GM21576 (cell line): ENCODE measurements around the gene ST8SIA2.

Experiments used
- ATAC-seq: cut with Tn5 transposase; IDR thresholded peaks from one replicate; pipeline ENCODE4 v1.9.1; 2021; ENCODE audit warnings: mild to moderate bottlenecking, moderate library complexity; ENCODE audit not compliant: unreplicated experiment

The ST8SIA2 gene, protein sequence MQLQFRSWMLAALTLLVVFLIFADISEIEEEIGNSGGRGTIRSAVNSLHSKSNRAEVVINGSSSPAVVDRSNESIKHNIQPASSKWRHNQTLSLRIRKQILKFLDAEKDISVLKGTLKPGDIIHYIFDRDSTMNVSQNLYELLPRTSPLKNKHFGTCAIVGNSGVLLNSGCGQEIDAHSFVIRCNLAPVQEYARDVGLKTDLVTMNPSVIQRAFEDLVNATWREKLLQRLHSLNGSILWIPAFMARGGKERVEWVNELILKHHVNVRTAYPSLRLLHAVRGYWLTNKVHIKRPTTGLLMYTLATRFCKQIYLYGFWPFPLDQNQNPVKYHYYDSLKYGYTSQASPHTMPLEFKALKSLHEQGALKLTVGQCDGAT

DNA sequence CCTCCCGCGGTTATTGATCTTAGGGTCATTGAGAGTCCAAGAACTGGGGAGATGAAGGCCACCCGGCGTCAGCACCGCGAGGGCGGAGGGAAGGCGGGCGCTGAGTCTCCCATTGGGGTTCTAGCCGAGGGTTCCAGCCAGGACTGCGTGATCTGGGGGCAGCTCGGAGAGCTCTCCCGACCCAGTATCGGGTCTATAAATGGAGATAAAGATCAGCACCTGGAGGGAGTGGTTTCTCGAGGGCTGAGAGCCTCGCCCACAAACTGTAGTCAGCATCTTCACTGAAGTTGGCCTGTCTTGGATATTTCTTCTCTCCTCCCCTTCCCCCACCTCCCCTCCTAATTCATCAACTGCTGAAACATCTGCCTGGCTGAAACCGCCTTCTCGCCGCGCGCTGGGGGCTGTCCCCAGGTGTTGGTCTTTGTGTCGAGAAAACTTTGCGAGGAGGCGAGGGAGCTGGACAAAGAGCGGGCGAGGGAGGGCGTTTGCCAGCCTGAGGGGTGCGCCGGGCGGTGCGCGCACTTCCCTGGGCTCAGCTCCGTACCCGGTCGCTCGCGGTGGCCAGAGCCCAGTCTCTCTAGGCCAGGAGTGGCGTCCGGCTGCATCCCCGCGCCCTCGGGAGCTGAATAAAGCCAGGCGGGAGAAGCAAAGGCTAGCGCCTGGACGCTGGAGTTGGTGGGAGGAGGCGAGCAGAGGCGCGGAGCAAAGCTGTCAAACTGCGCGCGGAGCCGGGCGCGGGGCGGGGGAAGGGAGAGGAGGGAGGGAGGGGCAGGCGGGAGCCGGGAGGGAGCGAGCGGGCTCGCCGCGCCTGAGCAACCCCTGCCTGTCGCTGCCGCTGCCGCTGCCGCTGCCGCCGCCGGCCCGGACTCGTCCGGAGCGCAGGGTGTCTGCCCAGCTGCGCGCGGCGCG lies at the start of gene ST8SIA2:
ST8SIA2 (plus strand) TSS at position 811 of the 909 bp plus-strand sequence. CDS start 184 bp downstream, outside the sequence.
- ATAC-seq = no peak

DNA sequence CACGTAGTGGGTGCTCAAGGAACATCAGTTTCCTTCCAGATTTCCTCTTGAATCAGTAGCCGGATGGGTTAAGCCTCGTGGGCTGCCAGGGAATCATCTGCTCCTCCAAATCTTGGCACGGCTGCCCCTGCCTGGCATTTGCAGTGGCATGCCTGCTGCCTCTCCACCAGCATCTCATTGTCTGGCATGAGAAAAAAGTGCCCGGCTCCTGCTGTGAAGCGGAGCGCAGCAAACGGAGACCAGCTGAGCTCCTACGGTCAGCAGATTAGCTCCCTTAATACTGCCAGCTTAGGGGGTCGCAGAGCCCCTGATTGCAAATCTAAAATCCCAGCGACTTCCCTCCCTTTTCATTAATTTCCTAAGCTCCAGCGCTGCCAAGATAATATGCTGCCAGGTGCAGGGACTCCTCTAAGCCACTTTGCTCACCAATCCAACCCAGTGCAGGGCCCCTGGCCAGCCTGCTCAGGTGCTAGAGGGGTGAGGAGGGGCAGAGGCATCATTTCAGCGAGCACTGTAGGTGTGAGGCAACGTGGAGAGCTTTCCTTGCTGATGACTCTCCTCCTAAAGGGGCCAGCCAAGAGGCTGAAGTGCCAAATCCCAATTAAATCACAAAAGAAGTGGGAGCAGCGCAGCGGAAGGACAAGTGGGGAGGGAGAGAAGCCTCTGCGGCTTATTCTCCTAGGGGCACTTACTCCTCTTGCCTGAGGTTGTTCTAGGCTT lies 49.6 kb upstream of the ST8SIA2 start:
- no peak for ATAC-seq

DNA sequence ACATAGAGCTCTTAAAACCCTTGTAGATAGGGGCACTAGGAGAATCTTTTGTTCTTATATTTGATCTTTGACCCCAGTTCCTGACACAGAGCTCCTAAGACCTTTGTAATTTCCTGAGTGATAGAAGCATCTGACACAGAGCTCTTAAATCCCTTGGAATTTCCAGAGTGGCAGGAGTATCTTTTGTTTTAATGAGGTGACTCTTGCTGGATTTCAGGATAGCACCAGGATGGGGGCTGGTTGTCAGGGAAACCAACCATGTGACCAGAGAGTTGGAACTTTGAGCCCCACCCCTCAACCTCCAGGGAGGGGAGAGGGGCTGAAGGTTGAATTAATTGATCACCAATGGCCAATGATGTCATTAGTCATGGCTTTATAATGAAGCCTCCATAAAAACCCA lies 47.6 kb upstream of the ST8SIA2 start:
- no peak for ATAC-seq

DNA sequence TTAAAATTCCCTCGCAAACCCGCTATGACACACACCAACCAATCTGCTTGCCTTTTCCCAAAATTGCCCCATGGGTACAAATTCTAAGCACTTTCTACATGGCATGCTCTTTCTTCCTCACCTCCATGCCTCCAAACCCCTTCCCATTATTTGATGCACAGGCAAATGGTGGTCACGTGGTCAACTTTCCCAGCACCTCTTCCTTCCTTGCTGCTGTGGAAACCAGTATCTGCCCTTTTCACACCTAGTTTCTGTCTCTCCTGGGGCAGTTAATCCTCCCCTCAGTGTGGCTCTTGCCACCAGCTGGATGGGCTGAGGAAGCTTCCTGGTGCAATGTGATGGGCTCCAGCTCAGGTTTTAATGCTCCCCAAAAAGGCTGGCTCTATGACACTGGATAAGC lies 38.4 kb upstream of the ST8SIA2 start:
- no peak for ATAC-seq

GRCh38 chr15:92361321-92362000 lies 32.2 kb upstream of the ST8SIA2 start:
- ATAC-seq = no peak

GRCh38 chr15:92362001-92362350 lies 31.7 kb upstream of the ST8SIA2 start:
- no peak for ATAC-seq

DNA sequence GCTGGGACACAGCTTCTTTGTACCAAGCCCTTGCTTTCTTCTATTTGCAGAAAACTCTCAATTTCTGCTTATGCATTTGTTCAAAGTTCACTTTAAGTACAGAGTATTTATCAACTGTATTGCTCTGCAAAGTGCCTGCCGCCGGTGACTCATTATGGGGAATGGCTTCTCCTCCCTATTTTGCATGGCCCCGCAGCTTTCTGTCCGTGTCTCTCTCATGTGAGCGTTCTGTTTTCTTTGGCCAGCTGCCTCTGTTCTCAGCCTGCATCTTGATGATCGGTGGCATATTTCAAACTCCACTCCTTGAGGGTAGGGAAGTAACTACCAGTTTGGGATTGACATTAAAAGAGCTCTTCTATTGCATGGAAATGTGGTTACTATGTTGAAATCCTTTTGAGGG lies 28.6 kb upstream of the ST8SIA2 start:
- ATAC-seq = no peak

DNA sequence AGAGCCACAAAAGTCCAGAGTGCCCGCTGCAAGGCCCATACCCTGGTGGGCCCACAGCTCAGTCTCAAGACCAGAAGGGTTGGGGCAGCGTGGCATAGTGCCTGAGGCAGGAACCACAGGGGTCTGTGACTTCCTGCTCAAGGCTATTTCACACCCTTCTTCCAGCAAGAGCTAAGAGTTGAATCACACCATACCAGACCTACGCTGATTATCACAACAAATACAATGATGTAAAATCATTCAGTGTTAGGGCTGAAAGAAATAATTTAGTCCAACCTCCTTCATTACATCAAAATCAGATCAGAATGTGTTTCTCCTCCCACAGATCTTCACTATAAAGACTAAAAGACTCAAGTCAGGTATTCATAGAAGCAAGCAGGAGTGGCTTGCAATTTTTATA lies 27.8 kb upstream of the ST8SIA2 start:
- no peak for ATAC-seq

- no peak for ATAC-seq
Observed at GRCh38 chr15:92366381-92366780, 27.3 kb upstream of the ST8SIA2 start.

GRCh38 chr15:92375057-92375456 lies 18.6 kb upstream of the ST8SIA2 start:
- no peak for ATAC-seq

DNA sequence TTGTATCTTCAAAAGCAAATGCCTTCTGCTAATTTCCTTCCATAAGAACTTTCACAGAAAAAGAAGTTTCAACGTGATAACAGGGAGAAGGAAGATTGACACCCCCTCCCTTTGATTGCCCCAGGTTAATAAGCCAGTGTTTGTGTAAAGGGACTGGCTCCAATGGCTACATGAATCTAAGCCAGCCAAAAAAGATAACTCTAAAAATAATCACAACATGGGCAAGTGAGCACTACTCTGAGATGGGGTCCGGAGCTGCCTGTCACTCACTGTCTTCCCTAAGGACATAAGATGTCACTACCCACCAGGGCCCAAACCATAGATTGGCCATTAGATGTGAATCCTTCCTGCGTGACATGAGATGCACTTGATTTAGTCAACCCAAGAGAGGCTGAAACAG lies 17.6 kb upstream of the ST8SIA2 start:
- no peak for ATAC-seq

GRCh38 chr15:92377083-92377789 lies 16.4 kb upstream of the ST8SIA2 start:
- no peak for ATAC-seq

DNA sequence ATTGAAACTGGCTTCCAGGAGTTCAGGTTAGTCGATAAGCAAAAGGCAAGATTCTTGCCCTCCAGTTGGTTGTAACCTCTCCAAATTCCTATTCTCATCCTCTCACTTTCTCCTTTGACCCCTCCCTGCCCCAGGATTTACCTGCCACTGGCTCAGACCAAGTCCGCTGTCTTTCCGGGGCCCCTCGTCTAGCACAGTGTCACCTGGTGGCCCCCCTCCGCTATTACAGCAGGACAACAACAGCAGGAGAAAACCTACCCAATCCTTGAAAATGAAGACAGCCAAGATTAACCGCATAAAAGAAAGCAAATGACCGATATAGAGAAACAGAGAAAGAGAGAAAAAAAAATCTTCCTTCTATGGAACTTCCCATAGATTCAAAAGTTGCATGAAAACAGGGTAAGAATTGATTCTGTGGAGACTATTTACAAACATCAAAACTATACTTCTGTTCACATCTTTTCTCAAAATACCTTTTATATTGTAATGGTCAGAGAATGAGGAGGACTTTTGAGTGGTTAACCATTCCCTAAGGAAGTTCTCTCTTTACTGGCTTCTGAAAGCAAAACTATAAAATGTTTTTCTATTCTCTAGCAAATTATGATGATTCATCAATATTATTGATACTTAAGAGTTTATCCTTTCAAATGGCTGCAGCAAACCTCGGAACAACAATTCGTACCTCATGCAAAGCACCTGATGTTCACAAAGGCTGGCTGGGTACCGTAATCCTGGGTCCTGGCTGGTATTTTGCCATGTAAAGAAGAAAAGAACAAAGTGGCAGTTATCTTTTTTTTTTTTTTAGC lies 10.0 kb upstream of the ST8SIA2 start:
- ATAC-seq = peak; percentile 76

DNA sequence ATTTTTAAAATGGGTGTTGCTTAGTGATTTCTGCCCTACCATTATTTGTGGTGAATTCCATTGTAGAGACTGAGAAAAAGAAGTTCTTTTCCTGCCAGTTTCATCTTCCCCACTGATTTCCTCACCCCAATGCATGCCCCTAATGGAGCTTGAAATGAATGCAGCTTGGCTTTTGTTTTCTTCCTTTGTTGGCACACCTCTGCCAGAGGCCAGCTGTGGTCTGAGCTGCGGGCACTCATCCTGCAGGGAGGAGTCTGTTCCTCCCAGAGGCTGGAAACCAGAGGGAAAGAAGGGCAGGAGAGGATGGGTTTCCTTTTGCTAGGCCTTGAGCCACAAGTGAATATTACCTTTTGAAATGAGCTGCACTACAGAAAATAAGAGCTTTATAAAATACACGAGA lies 9.3 kb upstream of the ST8SIA2 start:
- ATAC-seq = no peak

DNA sequence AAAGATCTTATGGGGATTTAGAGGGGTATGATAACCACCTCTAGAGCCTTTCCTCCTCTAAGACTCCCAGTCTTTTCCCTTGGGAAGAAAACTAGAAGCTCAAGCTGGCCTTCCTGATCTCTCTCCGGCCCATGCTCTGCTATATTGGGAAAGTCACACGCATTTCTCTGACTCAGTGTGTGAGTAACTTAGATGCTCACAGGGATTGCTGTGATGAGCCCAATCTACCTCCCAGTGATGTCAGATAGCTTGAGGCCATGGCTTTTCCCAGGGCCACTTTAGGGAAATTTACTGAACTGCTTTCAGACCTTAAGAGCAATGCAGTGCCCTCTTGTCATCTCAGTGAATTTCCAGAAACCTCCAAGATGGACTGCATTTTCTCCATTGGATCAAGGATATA lies 8.6 kb upstream of the ST8SIA2 start:
- no peak for ATAC-seq

DNA sequence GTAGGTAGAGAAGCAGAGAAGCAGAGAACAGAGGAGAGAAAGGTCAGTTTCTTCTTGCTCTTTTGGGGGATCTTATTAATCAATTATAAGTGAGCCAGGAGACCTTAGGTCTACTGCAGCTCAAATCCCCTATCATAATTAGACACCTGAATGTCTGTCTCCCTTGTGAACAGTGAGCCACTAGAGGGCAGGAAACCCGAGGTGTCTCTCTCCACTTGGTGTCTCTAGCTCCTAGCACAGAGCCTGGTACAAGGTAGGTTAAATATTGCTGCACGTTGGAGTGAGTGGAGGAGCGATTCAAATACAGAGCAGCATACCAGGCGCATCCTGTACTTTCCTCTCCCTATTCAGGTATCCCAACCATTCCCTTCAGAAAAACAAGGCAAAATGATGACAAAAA lies 2.0 kb upstream of the ST8SIA2 start:
- no peak for ATAC-seq

DNA sequence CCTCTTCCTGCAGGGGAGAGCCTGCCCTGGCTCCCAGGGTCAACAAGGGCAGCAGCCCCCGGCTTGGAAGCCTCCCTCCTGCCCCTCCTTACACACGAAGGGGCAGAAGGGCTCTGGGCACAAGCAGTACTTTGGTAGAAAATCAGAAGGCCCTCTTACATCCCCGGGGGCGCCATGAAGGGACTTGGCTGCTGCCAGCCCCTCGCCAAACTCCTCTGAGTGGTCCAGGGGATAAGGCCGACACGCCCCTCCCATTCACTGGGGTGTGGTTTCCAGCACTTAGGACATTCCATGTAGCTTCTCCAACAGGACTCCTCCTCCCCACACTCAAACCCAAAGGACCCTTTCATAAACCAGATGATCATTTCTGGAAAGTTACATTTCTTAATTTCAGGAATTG lies 1.2 kb upstream of the ST8SIA2 start:
- no peak for ATAC-seq

GRCh38 chr15:92393980-92394308 lies 263 bp downstream of the ST8SIA2 start:
- no peak for ATAC-seq

DNA sequence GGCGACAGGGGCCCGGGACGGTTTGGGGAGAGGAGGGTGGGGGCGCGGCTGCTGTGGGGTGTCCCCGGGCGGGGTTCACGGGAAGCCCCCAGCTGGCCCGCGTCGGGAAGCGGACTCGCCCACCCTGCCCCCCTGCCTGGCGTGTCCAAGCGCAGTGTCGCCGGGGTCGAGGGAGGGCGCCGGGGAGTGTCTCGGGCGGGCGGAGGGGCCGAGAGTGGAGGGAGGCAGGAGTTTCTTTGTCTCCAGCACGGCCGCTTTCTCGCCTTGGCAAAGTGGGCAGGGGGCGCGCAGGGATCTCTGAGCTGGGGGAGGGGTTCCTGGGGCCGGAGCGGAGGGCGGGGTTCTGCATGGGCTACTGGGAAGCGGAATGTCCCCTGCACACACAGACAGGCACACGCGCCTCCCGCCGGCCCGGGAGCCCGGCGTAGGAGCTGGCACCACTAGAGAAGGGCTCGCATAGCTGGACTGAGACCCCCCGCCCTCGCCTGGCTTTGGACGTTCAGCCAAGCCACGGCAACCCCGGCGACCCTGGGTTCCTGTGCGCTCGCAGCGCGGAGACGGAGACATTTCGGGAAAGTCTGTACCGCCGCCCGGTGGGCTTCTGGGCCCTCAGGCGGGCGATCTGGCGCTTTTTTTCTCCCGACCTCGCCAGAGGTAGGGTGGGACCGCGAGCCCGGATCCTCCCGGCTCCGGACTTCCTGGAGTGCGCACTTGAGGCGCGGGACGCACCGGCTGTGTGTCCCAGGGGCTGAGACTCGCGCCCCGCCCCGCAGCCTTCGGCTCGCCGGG lies 822 bp downstream of the ST8SIA2 start:
- ATAC-seq = no peak
